NB4 (cell line): ENCODE data around the gene SH3BP1.

Experiments
- POLR2A ChIP-seq: IDR thresholded peaks from 2 replicates; pipeline ENCODE4 v1.6.1; 2011; ENCODE audit warnings: mild to moderate bottlenecking; ENCODE audit not compliant: insufficient read length; ENCODE audit errors: extremely low read depth
- TF ChIP-seq, protein P1 (sequence below): IDR thresholded peaks from one replicate; pipeline ENCODE4 v1.5.1; 2012; ENCODE audit warnings: low read depth, low read length

GRCh38 chr22:37633089-37633624, 6.3 kb upstream of the SH3BP1 start:
- TF ChIP-seq, protein P1, sequence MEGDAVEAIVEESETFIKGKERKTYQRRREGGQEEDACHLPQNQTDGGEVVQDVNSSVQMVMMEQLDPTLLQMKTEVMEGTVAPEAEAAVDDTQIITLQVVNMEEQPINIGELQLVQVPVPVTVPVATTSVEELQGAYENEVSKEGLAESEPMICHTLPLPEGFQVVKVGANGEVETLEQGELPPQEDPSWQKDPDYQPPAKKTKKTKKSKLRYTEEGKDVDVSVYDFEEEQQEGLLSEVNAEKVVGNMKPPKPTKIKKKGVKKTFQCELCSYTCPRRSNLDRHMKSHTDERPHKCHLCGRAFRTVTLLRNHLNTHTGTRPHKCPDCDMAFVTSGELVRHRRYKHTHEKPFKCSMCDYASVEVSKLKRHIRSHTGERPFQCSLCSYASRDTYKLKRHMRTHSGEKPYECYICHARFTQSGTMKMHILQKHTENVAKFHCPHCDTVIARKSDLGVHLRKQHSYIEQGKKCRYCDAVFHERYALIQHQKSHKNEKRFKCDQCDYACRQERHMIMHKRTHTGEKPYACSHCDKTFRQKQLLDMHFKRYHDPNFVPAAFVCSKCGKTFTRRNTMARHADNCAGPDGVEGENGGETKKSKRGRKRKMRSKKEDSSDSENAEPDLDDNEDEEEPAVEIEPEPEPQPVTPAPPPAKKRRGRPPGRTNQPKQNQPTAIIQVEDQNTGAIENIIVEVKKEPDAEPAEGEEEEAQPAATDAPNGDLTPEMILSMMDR: no peak
- TF ChIP-seq POLR2A: no peak
